SW 1271 (cell line): ENCODE results near the gene ARVCF.

Experiments used
- DNase-seq, 2 experiments: peaks; one replicate each; lab custom pipeline; 2025; lab: John Stamatoyannopoulos, UW

The ARVCF gene

GRCh38 chr22:19998991-19999820 lies 17.4 kb downstream of the ARVCF start:
- DNase-seq = no peak

- DNase-seq = no peak
Observed at GRCh38 chr22:19998232-19998951, 18.2 kb downstream of the ARVCF start.

GRCh38 chr22:19997561-19998231 lies 18.9 kb downstream of the ARVCF start:
- DNase-seq = no peak

- DNase-seq = no peak
Observed at GRCh38 chr22:19996694-19997384, 19.8 kb downstream of the ARVCF start.

- no peak for DNase-seq
Observed at GRCh38 chr22:19995611-19996339, 20.8 kb downstream of the ARVCF start.

- DNase-seq = no peak
Observed at GRCh38 chr22:19994851-19995610, 21.6 kb downstream of the ARVCF start.

- no peak for DNase-seq
Observed at GRCh38 chr22:19993926-19994325, 22.7 kb downstream of the ARVCF start.

GRCh38 chr22:19992921-19993355 lies 23.7 kb downstream of the ARVCF start:
- no peak for DNase-seq

GRCh38 chr22:19992481-19992911 lies 24.1 kb downstream of the ARVCF start:
- no peak for DNase-seq

GRCh38 chr22:19991645-19992451 lies 24.8 kb downstream of the ARVCF start:
- no peak for DNase-seq

GRCh38 chr22:19991395-19991644 lies 25.3 kb downstream of the ARVCF start:
- DNase-seq = no peak

GRCh38 chr22:19990609-19991394 lies 25.8 kb downstream of the ARVCF start:
- no peak for DNase-seq

- DNase-seq = no peak
Observed at GRCh38 chr22:19990188-19990587, 26.4 kb downstream of the ARVCF start.

- DNase-seq = no peak
Observed at GRCh38 chr22:19989725-19990067, 26.9 kb downstream of the ARVCF start.

GRCh38 chr22:19988965-19989724 lies 27.5 kb downstream of the ARVCF start:
- no peak for DNase-seq

- no peak for DNase-seq
Observed at GRCh38 chr22:19988331-19988808, 28.3 kb downstream of the ARVCF start.

- no peak for DNase-seq
Observed at GRCh38 chr22:19987394-19988306, 29.0 kb downstream of the ARVCF start.
